HPDE6-E6E7 (cell line): Measurements from ENCODE around the gene POC1B.
A peak's percentile ranks its signal among the peaks of the same experiment; 100 is the strongest.

Experiments
- DNase-seq: peaks from one replicate; pipeline ENCODE4 v3.0.0; 2011; ENCODE audit warnings: missing footprints; ENCODE audit errors: extremely low spot score

POC1B gene

DNA sequence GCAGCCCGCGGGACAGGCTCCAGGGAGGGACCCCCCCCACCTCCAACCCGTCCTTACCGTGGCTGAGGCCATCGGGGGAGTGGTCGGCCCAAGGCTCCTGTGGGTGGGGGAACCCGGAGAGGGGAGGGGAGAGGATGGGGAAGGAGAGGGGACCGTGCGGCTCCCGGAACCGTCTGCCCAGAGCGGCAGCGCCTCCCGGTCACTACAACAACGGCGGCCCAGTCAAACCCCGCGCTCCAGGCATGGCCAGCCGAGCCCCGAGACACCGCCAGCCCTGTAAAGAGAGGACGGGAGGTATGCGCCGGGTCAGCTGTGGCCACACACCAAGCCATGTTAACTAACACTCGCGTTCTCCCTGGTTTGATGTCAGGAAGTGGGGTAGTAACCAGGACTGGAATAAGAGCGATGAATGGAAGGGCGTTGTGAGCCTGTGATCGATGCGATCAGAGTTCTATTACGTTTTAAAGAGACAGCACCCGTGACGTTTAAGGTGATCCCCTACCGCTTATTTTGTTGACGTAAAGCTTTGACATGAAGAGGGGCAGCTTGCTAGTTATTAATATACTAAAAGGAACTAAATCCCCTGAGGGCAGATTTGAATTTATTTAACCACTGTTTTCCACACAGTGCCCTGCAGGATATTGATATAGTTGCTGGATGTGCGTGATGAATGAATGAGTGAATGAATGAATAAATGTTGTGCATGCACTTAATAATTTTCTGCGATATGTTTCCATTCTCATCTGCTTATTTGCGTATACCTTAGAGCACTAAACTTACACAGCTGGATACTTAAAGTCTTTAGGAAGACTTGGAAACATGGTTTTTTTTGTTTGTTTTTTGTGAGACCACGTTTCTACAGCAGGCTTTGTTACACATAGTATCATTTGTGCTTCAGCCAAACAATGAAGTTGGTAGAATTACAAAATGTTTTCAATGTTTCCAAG is at the start of gene POC1B:
TSS of gene POC1B (minus strand) at position 224 of the 947 bp plus-strand sequence. CDS start at position 72, 152 bp downstream.
- DNase-seq = peak; percentile 66

DNA sequence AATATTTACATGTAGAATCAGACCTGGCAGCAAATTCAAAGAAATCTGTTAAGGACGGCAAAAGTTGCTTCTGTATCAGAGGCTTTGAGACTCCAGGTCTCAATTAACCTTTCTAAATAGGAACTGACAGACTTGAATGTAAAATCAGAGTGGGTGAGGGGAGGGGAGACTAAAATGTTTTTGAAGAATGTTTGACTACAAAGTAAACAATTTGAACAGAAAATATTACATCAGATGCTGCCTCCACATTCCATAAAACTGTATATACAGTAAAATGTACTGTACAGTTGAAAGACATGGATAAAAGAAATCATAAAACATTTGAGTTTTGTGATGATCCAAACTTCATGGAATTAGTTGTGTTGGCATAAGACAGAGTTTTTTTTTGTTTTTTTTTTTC is 49.5 kb upstream of the POC1B start:
- no peak for DNase-seq

DNA sequence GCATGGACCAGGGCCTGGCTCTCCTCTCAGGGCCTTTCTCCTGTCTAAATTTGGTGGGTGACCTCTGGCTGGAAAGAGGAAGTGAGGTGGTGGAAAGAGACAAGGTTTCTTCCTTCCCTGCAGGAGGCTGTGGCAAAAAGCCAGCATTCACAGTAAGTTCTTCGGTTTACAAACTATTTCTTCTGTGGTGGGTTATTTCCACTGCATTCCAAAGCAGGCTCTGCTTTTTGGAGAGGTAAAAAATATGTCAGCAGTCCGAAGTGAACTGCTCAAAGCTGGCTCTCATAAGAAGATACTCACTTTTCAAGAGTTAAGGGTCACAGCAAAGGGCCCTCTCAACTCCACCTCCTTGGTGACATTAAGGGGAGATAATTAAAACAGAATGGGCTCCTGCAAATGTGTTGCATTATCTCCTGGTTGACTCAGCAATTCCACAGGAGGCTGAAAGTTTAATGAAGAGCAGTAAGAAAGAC is 48.9 kb upstream of the POC1B start:
- DNase-seq = no peak

DNA sequence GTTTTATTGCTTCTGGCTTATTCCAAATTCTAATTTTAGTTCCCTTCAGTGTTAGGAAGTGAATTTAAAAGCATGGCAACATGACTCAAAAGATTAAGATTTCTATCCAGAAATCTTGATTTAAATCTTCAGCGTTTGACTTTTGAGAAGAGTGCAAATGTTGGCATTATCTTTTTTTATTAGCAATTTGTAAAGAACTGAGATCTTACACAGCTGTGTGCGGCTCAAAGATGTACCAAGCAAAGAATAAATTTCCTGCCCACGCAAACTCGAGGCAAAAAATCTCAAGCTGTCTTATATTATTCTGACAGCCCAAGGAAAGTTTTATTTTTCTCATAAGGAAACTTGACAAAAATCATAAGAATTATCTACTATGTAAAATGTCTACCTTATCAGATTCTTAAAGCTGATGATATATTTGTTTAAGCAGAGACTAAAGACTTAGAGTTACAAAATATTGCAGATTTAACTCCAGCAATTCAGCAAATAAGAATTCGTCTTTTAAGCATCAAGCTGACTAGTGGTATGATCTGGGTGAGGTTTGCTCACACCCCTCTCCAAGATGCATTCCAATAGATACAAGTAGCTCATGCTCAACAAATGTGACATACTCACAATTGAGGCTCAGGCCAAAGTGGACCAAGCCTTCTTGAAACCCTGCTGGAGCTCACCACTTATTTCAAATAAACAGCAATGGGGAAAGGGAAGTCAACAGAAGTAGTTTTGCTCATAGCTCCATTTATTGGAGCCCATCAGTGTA is 47.4 kb upstream of the POC1B start:
- no peak for DNase-seq

DNA sequence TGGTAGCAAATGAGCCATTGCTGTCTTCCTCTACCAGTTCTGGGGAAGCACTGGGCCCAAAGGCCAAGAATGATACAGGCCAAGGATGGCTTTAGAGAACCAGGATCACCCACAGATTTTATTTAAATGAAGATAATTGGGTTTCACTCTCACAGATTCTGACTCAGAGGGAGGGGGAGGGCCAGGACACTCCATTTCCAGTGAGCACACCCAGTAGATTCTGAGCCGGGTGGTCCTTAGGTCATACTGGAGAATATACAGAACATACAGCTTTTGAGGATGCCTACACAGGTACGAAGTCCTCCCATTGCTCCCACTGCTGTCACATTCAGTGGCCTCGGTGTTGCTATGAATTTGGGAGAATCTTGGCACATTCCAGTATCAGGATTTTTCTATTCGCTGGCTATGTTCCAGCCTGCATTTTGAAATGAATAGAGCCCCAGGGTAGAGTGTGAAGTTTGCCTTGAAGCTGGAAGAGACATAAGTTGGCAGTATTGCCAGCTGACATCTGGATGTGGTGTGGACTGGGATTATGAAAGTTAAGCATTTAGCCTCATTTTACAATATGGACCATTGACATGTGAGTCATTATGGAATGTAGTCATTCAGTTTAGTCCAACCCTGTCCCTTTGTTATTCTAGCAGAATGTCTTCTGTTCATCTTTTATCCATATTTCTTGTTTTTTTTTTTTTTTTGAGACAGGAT is 45.8 kb upstream of the POC1B start:
- no peak for DNase-seq

DNA sequence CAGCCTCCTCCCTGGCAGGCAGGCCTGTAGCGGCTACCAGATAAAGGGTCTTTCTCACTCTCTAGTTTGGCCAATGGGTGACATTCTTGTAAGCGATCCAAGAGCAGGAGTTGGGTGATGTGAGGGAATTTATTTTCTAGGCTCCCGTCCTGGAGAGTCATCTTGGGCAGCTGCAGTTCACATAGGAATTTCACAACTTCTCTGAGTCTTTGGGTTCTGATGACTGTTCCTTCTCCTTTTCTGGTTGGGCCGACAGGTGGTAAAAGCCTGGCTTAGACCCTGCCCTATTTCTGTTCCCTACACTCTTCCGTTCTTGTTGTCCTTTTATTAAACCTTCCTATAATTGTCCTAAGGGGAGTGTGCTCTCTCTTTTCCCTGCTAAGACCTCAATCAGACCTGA is 42.6 kb upstream of the POC1B start:
- DNase-seq = no peak

DNA sequence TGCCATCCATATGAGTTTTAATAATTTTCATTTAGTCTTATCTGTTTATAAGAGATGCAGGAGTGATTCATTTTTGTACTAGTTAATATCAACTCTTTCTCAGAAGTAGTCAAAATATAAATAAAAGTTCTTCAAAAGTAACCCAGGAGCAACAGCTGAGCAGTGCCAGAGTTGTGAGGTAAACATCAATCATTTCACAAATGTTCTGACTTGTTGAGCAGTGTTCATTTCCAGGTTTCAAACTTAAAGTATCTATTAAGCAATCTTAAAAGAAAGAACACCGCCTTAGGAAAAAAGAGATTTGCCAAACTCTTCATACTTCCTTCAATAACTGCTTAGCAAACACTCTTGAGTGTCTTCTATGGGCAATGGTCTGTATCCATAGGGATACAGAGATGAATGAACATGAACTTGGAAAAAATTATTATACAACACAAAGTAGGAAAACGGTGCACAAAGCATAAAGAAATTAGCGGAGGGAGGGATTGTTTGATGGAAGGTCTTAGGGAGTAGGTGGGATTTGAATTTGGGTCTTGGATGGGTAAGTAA is 41.9 kb upstream of the POC1B start:
- no peak for DNase-seq

DNA sequence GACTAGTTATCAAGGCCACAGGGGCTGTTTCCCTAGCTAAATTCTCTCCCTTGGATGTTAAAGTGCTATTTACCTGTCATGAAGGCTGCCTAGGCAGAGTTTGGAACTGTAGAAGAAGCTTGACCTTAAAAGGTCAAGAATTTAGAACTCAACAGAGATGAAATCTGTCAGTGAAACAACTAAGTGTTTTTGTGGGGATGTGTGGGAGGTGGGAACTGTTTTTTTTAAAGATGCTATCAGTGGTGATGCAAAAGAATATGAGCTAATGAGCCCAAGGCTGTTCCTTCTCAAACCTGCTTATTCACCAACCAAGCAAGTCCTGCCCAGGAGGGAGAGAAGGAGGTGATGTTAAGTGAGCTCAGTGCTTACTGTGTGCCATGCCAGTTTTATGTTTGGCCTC is 40.8 kb upstream of the POC1B start:
- DNase-seq = no peak

DNA sequence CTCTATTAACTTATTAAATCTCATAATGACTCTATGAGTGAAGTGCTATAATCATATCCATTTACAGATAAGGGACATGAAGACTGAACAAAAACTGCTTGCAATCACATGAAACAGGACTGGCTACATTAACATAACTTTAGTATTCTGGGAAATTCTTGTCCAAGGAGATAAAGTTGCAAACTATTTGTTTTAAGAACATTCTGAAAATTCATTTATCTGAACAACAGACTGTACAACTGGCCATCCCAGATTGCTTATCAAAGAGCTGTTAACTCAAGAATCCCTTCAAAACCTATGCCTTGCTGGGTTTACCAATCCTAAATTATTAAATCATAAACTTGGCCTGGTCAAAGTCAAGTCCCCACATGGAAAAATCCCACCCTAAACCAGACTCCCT is 39.2 kb upstream of the POC1B start:
- DNase-seq = no peak

DNA sequence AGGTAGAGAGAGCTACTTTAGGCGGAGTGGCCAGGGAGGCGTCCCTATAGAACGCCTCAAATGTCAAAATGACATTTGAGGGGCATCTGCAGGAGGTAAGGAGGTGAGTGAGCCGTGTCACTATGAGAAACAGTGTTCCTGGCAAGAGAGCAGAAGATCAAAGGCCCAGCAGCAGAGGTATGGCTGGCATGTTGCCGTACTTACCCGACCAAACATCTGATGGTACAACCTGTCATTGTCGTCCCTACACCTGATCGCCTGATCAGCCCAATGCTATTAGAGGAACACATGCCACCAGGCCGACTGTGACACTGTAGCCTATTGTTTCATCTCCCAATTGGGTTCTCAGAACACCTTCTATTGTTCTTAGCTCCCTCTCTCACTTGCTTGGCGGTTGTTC is 33.9 kb upstream of the POC1B start:
- DNase-seq = no peak

DNA sequence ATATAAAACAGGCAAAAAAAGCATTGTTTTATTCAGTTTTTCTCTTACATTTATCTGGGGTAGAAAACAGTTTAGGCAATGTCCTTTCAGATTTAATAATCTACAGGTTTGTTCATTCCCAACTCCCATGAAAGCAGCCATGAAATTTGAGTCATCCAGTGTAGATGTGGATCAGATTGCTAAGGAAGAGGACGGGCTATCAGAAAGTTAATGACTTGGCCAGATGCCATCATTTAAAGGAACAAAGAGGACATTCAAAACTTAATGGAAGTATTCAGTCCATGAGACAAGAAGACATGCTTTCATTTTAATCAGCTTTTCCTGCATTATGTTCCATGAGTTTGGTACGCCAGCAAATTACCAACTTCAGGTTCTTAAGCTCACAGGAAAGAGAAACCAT is 31.1 kb upstream of the POC1B start:
- DNase-seq = no peak

DNA sequence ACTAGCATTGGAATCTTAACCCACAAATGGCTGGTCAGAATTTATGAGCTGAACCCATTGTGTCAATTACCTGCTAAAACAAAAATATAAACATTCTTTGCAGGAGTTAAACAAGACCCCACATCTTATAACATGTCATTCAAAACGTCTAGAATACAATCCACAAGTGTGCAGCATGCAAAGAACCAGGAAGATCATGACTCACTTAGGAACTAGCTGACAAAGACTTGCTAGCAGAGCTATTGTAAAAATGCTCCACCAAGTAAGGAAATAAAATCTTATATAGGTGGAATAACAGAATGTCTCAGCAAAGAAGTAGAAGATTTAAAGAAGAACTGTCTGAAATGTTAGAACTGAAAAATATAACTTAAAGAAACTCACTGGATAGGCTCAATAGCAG is 26.5 kb upstream of the POC1B start:
- DNase-seq = no peak

DNA sequence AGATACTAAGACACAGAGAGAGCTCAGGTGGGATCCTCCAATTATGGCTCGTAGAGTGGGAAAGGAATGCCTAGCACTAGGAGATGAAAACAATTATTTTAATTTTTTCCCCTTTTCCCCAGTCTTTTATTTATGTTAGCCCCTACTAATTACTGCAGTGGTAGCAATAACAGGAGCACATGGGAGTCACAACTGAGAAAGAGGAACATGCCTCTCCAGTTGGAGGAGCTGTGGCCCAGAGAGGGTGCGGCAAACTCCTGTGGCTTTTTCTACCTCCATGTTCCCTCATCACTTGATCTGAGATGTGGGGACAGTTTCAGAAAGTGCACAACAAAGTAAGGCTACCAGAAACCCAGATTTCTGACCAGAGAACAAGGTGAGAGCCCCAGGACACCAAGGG is 25.9 kb upstream of the POC1B start:
- no peak for DNase-seq

DNA sequence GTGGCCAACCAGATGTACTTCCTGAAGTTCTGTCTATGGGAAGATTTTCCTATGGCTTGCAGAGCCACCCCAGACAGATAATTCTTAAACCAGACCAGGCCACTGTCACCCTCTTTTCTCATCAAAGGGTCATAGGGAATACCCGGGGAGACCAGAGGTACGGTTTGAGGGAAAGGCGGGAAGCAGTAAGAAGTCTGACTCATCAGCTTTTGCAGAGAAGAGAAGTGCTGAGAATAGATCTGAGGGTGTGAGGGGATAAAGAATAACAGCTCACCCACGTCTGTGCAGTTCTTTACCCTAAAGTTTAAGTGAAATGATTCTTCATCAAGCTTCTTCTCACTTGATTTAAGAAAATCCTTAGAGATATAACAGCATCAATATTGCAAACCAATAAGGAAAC is 21.3 kb upstream of the POC1B start:
- DNase-seq = no peak

DNA sequence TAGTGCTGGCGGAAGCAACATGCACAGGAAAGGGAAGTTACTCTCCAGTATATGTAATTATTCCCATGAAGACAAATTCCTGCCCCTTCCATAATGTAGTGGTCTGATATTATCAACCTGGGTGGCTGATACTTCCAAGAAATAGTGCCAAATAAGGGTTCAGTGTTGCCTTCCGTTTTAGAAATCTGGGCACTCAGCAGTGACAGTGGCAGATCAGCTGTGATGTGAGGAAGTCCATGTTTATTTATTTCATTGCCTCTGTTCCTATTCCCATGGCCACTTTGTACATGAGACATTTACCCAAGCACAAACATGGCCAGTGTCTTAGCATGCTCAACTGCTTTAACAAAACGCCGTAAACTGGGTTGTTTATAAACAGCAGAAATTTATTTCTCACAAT is 20.3 kb upstream of the POC1B start:
- DNase-seq = no peak

DNA sequence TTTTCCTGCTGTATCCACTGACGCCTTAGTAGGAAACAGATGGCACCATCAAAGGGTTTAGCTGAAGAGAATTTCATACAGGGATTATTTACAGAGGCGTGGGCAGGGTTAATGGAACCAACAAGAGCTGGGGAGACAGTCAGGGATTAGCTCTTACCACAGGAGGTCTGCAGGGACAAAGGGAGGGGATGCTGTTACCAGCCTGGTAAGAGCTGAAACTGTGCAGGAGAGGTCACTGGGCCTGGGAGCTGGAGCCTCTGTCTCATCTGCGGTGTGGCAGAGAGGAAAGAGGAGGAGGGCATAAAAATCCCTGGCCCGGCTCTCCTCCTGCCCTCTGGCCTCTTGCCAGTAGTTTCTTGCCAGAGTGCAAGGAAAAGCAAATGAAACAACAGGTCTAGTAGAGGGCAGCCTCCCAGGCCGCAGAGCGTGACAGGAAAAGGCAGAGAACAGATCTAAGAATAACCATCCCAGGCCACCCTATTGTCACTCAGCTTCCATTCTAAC is 18.9 kb upstream of the POC1B start:
- DNase-seq = no peak

DNA sequence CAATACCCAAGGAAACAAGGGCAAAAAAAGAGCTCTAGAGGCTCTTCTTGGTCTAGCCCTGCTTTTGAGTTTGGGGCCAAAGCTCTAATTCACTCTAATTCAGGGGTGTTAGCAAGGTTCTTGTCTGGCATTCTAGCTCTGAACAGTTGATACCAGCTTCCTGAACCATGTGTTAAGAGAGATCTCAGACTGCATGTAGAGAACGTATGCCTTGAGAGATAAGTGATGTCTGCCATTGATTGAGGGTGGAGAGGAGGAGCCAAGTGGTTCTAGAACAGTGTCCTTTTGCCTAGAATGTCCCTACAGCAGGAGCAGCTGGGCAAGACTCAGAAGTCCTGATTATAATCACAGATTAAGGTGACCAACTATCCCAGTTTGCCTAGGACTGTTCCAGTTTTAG is 18.2 kb upstream of the POC1B start:
- no peak for DNase-seq

DNA sequence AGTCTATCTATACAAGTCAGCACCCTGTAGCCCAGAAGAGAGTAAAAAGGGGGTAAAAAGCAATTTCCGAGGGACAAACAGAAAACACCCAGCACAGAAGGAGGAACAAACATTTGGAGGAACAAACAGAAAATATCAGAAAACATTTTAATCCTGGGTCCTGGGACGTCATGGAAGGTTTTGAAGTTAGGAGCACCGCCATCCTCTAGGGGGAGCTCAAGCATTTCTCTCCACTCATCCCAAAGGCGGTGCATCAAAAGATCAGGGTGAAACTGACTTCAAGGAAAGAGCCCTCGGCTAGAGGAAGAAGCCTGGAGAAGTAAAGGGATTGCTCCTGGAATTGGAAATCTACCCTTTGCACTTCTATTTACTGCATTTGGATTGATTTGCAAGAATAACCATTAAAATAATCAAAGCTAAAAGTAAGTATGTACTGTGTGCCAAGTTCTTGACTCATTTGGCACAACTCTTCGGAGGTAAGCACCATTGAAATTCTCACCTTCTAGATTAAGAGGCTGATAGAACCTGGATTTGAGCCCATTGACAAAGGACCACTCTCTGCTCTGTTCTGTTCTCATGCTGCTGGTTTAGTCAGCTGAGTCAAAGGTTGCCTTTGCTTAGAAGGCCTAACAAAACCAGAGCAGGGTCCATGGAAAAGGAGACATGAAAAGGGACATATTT is 17.2 kb upstream of the POC1B start:
- peak; percentile 71 for DNase-seq

DNA sequence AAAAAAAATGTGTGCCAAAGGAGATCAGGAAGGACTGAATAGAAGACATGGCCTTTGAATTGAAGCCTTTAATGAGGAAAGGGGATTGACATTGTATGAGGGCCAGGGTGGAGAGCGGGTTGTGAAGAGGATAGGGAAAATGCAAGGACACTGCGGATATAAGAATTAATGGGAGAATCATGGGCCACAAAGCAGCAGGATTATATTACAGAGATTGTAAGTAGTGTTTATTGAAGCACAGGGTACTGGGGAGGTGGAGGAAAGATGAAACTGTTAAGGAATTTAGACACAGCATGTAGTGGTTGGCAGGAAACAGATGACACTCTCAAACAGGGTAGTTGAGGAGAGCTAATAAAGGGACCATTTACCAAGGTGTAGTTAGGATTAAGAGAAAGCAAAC is 16.4 kb upstream of the POC1B start:
- no peak for DNase-seq

DNA sequence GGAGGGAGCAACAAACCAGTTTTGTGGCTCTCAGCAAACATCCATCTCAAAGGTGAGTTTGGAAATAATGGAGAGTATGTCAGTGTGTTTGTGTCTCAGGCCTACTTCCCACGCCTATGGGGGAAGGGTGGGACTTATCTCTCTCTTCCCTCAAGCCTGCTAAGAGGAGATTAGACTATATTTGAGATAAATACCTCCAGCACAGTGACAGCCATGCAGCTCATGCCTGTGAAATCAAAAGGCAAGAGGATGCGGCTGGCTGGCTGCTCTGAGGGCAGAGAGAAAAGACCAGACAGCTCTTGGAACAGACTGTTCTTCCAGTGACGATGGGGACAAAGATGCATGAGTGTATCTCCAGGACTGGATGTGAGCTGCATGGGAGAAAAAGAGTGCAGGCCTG is 14.7 kb upstream of the POC1B start:
- no peak for DNase-seq
